Measurements from ENCODE around the gene GGTLC2.
"Not testable (repeated sequence)": the region's sequence is repeated elsewhere in the genome, so short reads cannot be mapped to it uniquely, and the experiment has no call there.

GGTLC2 gene

DNA sequence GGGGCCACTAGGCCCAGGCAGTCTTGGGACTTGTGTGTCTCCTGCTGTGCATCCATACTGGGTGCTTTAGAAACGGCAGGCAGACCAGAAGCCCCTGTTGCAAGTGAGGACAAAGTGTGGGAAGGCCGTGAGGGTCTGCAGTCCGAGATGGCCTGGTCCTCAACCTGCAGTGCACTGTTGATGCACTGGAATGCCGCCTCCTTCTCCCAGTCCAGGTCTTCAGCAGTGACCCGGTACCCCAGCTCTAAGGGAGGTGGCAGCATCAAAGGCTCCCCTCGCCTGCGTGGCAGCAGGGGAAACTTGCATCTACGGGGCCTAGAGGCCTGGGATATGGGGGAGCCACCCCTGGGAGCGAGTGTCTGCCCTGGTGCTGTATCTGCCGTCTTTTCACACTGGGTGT lies 2.2 kb upstream of the GGTLC2 start:
- DNase-seq = not testable (repeated sequence)

- not testable (repeated sequence) for DNase-seq
These were observed 1.6 kb downstream of the GGTLC2 start for GRCh38 chr22:22645969-22646368.

DNA sequence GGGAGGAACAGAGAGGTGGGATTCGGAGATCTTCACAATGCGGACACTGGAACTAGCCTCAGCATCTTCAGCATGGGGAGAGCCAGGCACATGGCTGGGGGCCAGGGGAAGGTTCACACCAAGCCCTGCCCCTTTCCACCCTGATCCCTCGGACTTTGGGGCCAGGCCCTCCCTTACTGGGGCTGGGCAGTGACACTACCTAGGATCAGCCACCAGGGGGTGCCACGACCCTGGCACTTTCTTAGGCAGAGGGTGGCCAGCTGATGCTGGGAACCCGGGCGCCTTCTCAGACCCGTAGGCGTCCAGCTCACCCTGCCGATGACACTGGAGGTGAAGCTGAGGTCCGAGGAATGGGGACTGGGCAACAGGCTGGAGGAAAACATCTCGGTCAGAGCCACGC lies 3.5 kb downstream of the GGTLC2 start:
- DNase-seq = not testable (repeated sequence)

- DNase-seq = not testable (repeated sequence)
These were observed 4.6 kb downstream of the GGTLC2 start for GRCh38 chr22:22648863-22649536.

DNA sequence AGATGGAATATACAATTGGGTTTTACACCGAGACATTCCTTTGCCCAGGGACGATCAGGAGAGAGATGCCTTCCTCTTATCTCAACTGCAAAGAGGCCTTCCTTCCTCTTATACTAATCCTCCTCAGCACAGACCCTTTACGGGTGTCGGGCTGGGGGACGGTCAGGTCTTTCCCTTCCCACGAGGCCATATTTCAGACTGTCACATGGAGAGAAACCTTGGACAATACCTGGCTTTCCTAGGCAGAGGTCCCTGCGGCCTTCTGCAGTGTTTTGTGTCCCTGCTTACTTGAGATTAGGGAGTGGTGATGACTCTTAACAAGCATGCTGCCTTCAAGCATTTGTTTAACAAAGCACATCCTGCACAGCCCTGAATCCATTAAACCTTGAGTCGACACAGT lies 5.3 kb downstream of the GGTLC2 start:
- not testable (repeated sequence) for DNase-seq

DNA sequence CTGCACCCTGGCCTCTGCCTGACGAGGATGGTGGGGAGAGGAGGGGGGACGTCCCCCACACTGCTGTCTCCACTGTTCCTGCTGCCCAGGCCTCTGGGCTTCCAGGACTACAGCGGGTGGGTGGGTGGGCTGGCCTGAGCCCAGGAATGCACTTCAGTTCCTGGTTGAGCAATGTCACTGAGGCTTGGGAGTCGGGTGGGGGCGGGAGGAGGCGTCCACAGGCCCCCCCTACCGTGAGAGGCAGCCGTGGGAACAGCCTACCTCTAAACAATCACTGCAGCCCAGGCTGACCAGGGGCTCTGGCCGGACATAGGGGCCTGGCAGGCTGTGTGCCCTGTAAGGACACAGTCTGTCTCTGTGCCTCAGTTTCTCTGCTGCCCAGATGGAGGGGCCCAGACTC lies 6.0 kb downstream of the GGTLC2 start:
- DNase-seq = not testable (repeated sequence)

- not testable (repeated sequence) for DNase-seq
These were observed 6.5 kb downstream of the GGTLC2 start for GRCh38 chr22:22650803-22651515.

DNA sequence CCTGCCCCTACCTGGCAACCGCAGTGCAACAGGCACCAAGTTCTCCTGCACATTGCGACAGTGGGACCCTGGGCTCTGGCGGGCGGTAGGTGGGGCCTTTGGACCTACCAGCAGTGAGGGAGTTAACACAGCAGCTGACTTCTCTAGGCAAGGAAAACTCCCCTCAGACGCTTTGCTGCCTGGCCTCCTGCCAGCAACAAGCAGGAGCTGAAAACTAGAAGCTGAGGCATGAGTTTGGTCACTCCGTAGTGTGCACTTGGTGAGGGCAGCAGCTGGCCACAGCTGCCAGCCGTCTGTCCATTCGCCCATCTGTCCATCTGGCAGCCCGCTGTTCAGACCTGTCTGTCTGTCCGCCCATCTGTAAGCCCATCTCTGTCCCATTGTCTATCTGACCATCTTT lies 7.2 kb downstream of the GGTLC2 start:
- DNase-seq = peak; percentile 33

- not testable (repeated sequence) for DNase-seq
These were observed 7.7 kb downstream of the GGTLC2 start for GRCh38 chr22:22652102-22652501.

DNA sequence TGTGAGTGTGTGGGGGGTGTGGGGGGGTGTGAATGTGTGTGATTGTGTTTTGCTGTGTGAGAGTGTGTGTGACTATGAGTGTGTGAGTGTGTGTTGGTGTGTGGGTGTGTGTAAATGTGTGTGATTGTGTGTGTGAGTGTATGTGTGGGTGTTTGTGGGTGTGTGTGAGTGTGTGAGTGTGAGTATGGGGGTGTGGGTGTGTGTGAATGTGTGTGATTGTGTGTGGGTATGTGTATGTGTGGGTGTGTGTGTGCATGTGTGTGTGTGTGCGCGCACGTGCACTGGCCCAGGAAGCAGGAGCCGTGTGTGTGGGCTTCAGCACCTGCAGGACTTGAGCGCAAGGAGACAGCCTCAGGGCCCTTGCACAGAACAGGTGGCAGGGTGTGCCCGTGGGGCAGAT lies 8.2 kb downstream of the GGTLC2 start:
- not testable (repeated sequence) for DNase-seq

DNA sequence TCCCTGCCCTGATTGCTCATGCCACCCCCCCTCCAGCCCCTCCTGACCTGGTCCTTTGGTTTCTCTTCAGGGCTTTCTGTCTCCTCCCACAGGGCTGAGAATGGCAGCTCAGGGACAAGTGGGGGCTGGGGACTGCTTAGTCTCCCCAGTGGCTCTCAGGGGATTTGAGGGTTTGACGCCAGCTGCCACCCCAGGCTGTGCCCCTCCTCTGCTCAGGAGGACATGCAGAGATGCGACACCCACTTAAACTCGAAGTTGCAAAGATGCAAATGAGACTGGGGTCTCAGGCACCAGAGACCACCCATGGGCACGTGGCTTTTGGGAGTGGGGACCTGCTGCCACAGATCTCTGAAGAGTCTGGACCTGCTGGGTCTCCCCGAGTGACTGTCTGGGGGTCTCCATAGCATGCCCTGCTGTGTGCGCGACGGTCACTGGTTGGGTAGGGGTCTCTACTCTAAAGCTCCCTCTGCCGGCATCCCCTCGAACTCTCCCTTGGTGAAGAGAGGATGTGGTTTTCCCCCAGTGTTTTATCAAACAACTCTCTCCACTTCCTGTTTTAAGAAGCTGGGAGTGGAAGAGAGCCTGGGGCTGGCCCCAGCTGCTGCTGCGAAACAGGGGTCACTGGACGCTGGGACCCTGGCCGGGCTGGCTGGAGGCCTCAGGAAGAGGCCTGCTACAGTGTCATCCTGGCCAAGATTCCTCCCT lies 9.4 kb downstream of the GGTLC2 start:
- DNase-seq = not testable (repeated sequence)

GRCh38 chr22:22655452-22656290 lies 11.3 kb downstream of the GGTLC2 start:
- DNase-seq = no peak

DNA sequence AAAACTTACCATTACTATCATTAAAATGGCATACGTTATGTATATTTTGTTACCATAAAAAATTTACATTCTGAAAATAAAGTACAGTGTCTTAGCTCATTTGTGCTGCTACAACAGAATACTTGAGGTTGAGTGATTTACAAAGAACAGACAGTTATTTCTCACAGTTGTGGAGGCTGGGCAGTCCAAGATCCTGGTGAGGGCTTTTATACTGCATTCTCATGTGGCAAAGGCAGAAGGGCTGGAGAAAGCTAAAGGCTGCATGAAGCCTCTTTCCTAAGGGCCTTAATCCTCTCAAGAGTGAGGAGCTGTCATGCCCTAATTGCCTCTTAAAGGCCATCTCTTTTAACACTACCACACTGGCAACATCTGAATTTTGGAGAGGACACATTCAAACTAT lies 13.3 kb downstream of the GGTLC2 start:
- DNase-seq = peak; percentile 71

GRCh38 chr22:22661275-22661674 lies 16.9 kb downstream of the GGTLC2 start:
- no peak for DNase-seq

DNA sequence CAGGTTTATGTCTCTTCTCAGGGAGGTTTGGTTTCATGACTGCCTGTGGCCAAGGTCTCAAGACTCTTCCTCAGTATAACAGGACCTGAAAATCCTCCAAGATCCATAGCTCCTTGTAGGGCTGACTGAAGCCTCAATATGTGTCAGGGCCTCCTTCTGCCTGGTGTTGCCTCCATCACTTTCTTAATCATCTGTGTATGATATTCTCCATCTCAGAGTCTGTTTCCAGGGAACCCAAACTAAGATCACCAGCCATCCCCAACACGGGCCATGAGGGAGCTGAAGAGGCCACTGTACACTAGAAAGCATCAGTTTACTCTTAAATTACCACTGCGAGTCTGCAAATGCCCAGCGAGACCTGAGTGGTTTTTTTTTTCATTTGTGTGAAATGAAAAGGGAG lies 17.7 kb downstream of the GGTLC2 start:
- DNase-seq = no peak

DNA sequence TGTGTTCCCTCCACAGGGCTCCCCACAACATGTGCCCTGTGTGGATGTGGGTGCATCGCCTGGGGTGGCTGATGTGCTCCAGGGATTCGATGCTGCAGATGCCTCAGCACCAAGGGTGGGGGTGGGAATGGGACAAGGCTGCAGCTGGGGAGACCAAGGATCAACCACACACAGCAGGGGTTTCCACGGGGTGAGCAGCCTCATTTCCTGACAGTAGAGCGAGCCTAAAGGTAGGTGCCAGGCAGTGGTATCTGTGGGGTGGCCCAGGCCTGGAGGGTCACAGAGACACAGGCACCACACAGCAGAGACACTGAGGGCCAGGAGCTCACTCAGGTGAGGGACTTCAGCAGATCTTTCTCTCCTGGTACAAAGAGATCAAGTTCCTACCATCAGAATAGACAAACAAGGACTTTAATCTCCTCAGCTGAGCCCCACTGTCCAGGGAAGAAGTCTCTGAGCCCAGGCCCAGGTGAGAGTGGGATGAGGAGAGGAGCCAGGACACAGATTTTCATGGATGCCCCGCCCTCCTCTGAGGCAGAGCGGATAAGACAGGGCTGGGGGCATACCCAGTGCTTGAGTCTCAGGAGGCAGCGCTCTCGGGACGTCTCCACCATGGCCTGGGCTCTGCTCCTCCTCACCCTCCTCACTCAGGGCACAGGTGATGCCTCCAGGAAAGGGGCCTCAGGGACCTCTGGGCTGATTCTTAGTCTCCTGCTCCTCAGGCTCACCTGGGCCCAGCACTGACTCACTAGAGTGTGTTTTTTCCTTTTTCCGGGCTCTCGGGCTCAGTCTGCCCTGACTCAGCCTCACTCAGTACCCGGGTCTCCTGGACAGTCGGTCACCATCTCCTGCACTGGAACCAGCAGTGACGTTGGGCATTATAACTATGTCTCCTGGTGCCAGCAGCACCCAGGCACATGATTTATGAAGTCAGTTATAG lies 19.7 kb downstream of the GGTLC2 start:
- no peak for DNase-seq

GRCh38 chr22:22666307-22667091 lies 22.1 kb downstream of the GGTLC2 start:
- no peak for DNase-seq

- no peak for DNase-seq
These were observed 23.8 kb downstream of the GGTLC2 start for GRCh38 chr22:22667966-22668880.

GRCh38 chr22:22669093-22669492 lies 24.7 kb downstream of the GGTLC2 start:
- DNase-seq = no peak
